ENCODE measurements around the gene COL17A1.

COL17A1 gene

GRCh38 chr10:104013489-104013888, 72.2 kb downstream of the COL17A1 start:
- Histone ChIP-seq H3K4me3 (ENCODE audit: low read depth, low read length, poor library complexity, severe bottlenecking) (no peak overlapping the region), H3K9me3 (ENCODE audit: low read length) (no peaks in the 10 kb centered on the region), H3K9ac (ENCODE audit: low read length) (no peak overlapping the region), H3K4me2 (ENCODE audit: low read length) (no peak overlapping the region), H3K79me2 (ENCODE audit: insufficient read depth, low read length) (no peaks in the 10 kb centered on the region), H3K27ac (ENCODE audit: low read depth, low read length, poor library complexity, severe bottlenecking) (no peak overlapping the region), H2AFZ (ENCODE audit: low read length) (no peak overlapping the region), H3K36me3 (ENCODE audit: insufficient read depth, low read length) (peaks cover 3% of the 10 kb centered on the region; the same call in 1 of the 2 replicates), H3F3A (ENCODE audit: insufficient read depth, low read length) (no peaks in the 10 kb centered on the region), H3K27me3 (ENCODE audit: insufficient read depth, low read length) (no peaks in the 10 kb centered on the region), H3K9me2 (ENCODE audit: low read depth, low read length) (no peaks in the 10 kb centered on the region), H4K20me1 (ENCODE audit: insufficient read depth, low read length) (no peaks in the 10 kb centered on the region), H3K4me1 (ENCODE audit: insufficient read depth, low read length, severe bottlenecking) (no peaks in the 10 kb centered on the region)
- TF ChIP-seq CTCF (IDR thresholded peaks at IDR 0.05; ENCODE audit: low read length), result no peak
- TF ChIP-seq EZH2 (IDR thresholded peaks at IDR 0.05; ENCODE audit: borderline replicate concordance, low read length), result no peak

- H3K9me3 ChIP-seq (ENCODE audit: low read length), result no peaks in the 10 kb centered on the region
- no peak overlapping the region for H3K4me3 ChIP-seq (ENCODE audit: low read depth, low read length, poor library complexity, severe bottlenecking)
- H3K27ac ChIP-seq (ENCODE audit: low read depth, low read length, poor library complexity, severe bottlenecking), result no peak overlapping the region
- no peak overlapping the region for H2AFZ ChIP-seq (ENCODE audit: low read length)
- no peaks in the 10 kb centered on the region for H3K27me3 ChIP-seq (ENCODE audit: insufficient read depth, low read length)
- H3K36me3 ChIP-seq (ENCODE audit: insufficient read depth, low read length), result no peaks in the 10 kb centered on the region; the same call in 1 of the 2 replicates
- H3K9ac ChIP-seq (ENCODE audit: low read length), result no peak overlapping the region
- H3K4me2 ChIP-seq (ENCODE audit: low read length), result no peak overlapping the region
- no peaks in the 10 kb centered on the region for H3K4me1 ChIP-seq (ENCODE audit: insufficient read depth, low read length, severe bottlenecking)
- no peak for TF ChIP-seq CTCF (IDR thresholded peaks at IDR 0.05; ENCODE audit: low read length)
- TF ChIP-seq EZH2 (IDR thresholded peaks at IDR 0.05; ENCODE audit: borderline replicate concordance, low read length), result no peak
- H3K79me2 ChIP-seq (ENCODE audit: insufficient read depth, low read length), result no peaks in the 10 kb centered on the region
- H3F3A ChIP-seq (ENCODE audit: insufficient read depth, low read length), result no peaks in the 10 kb centered on the region
- H4K20me1 ChIP-seq (ENCODE audit: insufficient read depth, low read length), result no peaks in the 10 kb centered on the region
- H3K9me2 ChIP-seq (ENCODE audit: low read depth, low read length), result no peaks in the 10 kb centered on the region
Observed at GRCh38 chr10:104011904-104012303, 73.8 kb downstream of the COL17A1 start.

- Histone ChIP-seq H3K27ac (ENCODE audit: low read depth, low read length, poor library complexity, severe bottlenecking) (no peak overlapping the region), H3K79me2 (ENCODE audit: insufficient read depth, low read length) (no peaks in the 10 kb centered on the region), H3F3A (ENCODE audit: insufficient read depth, low read length) (no peaks in the 10 kb centered on the region), H3K27me3 (ENCODE audit: insufficient read depth, low read length) (no peaks in the 10 kb centered on the region), H2AFZ (ENCODE audit: low read length) (no peak overlapping the region), H4K20me1 (ENCODE audit: insufficient read depth, low read length) (no peaks in the 10 kb centered on the region), H3K9me2 (ENCODE audit: low read depth, low read length) (no peaks in the 10 kb centered on the region), H3K4me2 (ENCODE audit: low read length) (no peak overlapping the region), H3K36me3 (ENCODE audit: insufficient read depth, low read length) (peaks cover 50% of the 10 kb centered on the region), H3K9ac (ENCODE audit: low read length) (no peak overlapping the region), H3K4me3 (ENCODE audit: low read depth, low read length, poor library complexity, severe bottlenecking) (no peak overlapping the region), H3K9me3 (ENCODE audit: low read length) (no peaks in the 10 kb centered on the region), H3K4me1 (ENCODE audit: insufficient read depth, low read length, severe bottlenecking) (no peaks in the 10 kb centered on the region)
- TF ChIP-seq EZH2 (IDR thresholded peaks at IDR 0.05; ENCODE audit: borderline replicate concordance, low read length) (no peak), CTCF (IDR thresholded peaks at IDR 0.05; ENCODE audit: low read length) (no peak)
Observed at GRCh38 chr10:104005172-104005863, 80.4 kb downstream of the COL17A1 start.
